Measurements from ENCODE around the gene ABRAXAS1.
"Not testable (repeated sequence)": the region's sequence is repeated elsewhere in the genome, so short reads cannot be mapped to it uniquely, and the experiment has no call there.

The ABRAXAS1 gene

DNA sequence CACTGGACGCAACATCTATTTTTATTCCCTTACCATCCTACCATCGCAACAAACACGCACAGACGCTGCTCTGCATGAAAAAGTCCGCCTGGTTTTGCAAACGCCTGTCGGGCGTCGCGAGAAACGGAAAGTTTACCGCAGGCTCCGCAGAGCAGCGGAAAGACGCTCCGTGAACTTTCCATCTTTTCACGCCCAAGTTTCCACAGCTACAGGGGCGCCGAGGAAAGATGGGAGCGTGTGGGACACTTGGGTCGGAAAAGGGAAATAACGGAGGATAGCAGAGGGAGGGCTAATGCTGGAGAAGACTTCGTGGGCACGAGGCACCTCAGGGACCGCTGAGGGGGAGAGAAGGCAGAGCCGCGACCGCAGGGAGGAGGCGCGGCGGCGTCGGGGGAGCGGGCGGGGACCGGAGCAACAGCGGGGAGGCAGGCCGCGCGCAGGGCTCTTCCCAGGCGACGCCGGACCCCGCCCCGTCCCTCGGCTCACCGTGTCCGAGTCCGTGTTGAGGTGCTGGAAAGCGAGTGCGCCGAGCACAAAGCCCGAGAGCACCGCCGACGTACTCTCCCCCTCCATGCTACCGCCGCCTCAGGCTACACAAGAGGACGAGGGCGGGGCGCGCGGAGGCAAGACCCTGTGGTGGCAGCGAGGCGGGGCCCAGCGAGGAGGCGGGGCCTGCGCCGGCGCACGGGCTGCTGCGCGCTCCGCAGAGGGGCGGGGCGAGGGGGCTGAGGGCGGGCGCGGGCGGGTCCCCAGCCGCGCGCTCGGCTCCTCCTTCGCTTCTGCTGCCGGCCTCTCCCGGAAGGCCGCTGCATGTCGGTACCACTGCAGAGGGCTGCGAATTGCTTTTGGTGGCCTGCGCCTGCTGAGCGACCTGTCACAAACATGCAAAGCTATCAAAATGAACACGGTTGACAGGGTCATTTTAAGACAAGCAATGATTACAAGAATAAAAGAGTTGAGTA lies at the start of gene ABRAXAS1:
TSS of gene ABRAXAS1 (minus strand) at position 601 of the 962 bp plus-strand sequence. CDS start at position 573, 28 bp downstream.
- DNase-seq = peak; percentile 93

GRCh38 chr4:83527671-83528070 lies 42.8 kb upstream of the ABRAXAS1 start:
- DNase-seq = no peak

DNA sequence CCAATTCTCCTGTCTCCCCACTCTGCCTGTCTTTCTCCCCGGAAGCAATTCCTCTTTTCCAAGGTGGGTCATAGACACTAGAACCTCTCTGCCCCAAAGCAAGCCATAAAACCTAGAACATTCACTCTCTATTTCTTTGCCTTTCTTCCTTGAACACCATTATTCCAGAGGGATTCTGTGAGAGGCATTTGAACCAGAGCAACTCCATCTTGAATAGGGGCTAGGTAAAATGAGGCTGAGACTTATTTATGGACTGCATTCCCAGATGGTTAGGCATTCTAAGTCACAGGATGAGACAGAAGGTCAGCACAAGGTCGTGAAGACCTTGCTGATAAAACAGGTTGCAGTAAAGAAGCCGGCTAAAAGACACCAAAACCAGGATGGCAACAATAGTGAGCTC lies 37.3 kb upstream of the ABRAXAS1 start:
- DNase-seq = no peak

DNA sequence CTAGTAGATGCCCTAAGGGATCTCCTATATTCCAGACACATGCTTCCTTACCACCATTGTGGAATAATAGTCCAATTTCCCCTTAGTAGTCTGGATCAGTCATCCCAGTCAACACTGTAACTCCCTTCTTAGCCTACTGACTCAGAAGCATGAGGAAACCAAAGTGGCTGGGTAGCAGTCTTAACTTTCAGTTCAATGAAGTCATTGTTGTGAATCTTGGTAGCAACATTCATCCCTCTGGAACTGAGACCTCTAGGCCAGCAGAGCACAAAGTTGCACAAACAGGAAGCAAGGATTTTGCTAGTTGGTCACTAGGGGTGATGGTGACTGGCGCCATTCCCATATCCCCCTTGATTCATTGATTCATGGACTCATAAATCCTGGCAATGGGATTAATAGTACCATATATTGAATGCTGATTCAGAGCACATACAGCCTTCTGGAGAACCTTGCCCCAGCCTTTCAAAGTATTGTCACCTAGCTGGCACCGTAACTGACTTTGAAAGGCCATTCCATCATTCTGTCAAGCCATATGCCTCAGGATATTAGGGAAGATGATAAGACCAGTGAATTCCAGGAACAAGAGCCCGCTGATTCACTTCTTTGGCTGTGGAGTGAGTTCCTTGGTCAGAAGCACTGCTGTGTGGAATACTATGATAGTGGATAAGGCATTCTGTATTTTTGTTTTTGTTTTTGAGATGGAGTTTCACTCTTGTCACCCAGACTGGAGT lies 31.3 kb upstream of the ABRAXAS1 start:
- DNase-seq = peak; percentile 76

- DNase-seq = no peak
Measured at GRCh38 chr4:83510442-83510841, 25.5 kb upstream of the ABRAXAS1 start.

- DNase-seq = peak; percentile 57
Measured at GRCh38 chr4:83509156-83509585, 24.3 kb upstream of the ABRAXAS1 start.

- no peak for DNase-seq
Measured at GRCh38 chr4:83504996-83505395, 20.1 kb upstream of the ABRAXAS1 start.

GRCh38 chr4:83504503-83504902 lies 19.6 kb upstream of the ABRAXAS1 start:
- DNase-seq = no peak

- DNase-seq = no peak
Measured at GRCh38 chr4:83503974-83504373, 19.1 kb upstream of the ABRAXAS1 start.

DNA sequence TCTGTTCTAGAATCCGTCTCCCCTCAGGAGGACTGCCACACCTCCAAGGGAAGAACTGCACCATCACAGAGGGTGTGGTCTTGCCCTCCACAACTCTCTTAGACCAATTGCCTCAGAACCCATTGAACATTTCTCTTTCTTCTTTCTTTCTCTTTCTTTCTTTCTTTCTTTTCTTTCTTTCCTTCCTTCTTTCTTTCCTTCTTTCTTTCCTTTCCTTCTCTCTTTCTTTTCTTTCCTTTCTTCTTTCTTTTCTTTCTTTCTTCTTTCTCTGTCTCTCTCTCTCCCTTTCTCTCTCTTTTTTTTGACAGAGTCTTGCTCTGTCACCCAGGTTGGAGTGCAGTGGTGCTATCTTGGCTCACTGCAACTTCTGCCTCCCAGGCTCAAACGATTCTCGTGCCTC lies 16.8 kb upstream of the ABRAXAS1 start:
- not testable (repeated sequence) for DNase-seq

DNA sequence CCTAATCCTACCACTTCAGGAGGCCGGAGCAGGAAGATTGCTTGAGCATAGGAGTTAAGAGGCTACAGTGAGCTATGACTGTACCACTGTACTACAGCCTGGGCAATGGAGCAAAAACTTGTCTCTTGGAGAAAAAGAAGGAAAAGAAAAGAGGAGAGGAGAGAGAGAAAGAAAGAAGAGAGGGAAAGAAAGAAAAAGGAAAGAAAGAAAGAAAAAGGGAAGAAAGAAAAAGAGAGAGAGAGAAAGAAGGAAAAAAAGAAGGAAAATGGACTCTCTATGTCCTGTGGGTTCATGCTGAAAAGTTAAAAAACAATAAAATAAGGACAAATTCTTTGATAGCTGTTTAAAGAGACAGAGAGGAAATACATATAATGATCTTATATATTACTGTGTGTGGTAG lies 13.3 kb upstream of the ABRAXAS1 start:
- no peak for DNase-seq

DNA sequence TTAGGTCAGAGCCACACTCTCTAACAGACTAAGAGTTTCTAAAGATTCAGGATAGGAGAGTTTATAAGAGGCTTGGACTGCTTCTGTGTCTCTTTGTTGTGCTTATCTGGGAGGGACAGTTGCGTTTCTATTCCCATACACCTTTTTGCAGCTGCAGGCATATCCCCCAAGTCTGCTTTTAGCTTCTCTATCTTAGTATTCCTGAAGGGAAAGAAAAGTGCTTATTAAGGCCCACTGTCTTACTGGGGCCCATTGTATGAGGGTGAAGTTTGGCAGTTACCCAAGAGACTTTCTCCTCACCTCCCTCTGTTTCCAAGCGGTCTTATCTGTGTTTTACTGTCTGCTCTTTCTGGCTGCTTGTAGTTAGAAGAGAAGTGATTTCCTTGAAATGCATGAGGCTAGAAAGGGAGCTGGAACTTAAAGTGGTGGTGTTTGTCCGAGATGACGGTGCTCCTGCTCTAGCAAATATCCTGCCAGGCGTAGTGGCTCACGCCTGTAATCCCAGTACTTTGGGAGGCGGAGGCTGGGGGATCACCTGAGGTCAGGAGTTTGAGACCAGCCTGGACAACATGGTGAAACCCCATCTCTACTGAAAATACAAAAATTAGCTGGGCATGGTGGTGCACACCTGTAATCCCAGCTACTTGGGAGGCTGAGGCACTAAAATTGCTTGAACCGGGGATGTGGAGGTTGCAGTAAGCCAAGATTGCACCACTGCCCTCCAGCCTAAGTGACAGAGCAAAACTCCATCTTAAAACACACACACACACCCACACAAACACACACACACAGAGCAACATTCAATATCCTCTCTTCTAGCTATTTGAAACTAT lies 11.4 kb upstream of the ABRAXAS1 start:
- DNase-seq = not testable (repeated sequence)

DNA sequence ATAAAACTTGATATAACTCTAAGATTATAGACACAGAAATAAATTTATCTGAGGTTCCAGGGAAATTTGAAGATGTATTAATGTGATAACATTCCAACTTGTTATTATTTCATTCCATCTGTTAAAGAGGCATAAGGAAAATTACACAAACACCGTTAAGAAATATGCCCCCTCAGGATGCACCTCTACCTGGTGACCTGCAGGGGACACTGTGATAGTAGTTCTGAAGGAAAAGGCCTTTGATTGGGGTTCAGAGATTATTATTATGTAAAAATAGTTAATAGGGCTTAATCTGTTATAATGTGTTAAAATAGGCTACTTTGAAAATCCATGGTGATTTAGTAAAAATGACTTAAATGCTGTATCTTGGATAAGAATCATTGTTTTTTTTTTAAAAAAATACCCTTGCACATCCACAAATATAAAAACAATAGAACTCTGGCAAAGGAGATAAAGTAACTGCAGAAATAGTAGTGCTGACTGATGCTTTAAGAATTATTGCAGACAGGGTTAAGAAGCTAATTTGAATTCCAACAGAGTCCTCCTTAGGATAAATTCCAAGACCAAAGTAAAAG lies 6.1 kb upstream of the ABRAXAS1 start:
- DNase-seq = peak; percentile 31

- no peak for DNase-seq
Measured at GRCh38 chr4:83489711-83490326, 4.9 kb upstream of the ABRAXAS1 start.

DNA sequence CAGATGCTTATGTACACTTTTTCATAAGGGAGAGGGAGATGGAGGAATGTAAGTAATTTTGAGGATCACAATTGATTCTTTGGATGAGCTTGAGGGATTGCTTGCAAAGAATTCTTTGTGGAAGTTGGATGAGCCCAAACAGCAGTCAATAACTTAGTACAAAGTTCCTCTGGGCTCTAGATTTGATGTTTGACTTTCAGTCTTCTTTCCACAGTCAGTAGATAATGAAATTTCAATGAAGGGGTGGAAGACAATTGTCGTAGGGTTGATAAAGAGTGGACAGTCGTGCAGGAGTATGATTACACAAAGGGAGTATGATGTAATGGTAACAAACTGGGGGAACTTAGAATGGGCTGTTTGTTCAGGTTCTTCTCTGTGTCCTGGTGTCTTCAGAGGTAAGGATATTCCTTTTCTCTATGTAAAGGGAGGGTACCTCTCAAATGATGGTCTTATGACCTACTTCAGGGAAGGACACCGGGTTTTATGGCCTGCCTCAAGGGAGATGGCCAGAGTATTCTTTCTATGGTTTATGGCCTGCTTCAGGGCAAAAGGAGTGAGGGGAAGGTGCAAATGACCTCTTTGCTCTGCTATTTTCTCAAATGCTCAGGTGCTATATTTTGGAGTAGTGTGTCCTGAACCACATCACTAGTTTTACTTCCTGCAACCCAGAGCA lies 1.7 kb upstream of the ABRAXAS1 start:
- no peak for DNase-seq

DNA sequence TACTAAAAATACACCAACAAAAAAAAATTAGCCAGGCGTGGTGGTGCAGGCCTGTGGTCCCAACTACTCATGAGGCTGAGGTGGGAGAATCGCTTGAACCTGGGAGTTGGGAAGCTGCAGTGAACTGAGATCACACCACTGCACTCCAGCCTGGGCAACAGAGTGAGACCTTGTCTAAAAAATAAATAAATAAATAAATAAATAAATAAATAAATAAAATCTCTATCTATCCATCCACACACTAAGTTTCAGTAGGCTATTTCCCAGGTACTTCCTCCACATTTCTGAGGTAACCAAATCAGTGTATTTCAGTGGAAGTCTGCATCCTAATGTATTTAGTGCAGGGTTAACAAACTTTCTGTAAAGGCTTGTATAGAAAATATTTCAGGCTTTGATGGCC lies 10.9 kb downstream of the ABRAXAS1 start:
- DNase-seq = no peak

- DNase-seq = no peak
Measured at GRCh38 chr4:83473423-83473822, 11.5 kb downstream of the ABRAXAS1 start.

- no peak for DNase-seq
Measured at GRCh38 chr4:83456184-83456501, 28.8 kb downstream of the ABRAXAS1 start.

DNA sequence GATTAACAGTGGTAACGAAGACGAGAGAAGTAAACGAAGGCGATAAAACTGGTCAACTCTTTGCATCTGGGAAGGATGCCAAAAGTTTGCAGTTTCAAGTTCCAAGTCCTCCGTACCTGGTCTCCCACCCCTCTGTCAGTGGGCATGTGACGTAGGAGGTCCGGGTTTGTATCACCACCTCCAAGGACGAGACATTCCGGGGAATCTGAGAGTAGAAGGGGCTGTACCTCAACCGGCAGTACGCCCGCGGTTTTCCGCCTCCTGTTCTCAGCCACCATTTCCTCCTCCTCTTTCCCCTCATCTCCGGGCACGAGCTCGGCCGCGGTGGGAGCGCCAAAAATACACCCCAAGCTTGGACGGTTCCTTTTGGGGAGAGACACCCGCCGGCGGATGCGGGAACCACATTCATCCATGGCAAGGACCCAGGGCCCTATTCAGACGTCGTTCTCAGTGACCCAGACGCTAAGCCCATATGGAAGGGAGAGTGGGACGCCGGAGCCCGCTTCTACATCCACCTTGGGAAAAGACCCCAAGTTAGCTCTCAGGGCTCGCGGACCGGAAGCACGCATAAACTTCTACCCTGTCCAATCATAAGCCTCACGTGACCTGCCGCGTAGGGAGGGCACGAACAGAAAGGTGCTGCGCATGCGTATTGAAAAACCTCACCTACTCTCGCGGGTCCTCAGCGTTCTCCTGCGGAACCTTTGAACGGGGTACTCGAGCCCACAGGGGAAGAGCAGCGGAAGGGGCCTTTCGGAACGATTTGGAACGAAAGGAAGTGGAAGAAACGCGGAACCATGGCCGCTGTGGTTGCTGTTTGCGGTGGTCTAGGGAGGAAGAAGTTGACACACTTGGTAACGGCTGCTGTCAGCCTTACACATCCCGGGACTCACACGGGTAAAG lies 29.4 kb downstream of the ABRAXAS1 start, which contains the start of the genes HELQ and MRPS18C:
TSS of gene HELQ (minus strand) at position 543 of the 903 bp plus-strand sequence. CDS start at position 413, 130 bp downstream.
TSS of gene MRPS18C (plus strand) at position 778 of the 903 bp plus-strand sequence. CDS start at position 798, 20 bp downstream.
- DNase-seq = peak; percentile 99

DNA sequence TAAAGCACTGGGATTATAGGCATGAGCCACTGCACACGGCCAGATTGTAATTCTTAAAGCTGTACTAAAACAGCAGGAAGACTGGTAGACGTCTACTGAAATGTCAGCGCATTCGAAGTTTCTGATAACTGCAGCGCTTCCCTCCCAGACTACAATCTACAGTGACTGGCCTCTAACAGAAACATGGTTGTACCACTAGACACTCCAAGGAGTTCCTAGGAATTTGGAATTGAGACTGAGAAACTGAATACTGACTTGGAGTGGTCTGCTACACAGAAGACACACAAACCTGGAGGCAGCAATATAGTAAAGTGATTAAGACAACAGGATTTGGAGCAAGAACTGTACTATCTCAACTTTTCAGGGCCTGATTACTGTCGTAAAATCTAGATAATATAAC lies 30.2 kb downstream of the ABRAXAS1 start:
- DNase-seq = peak; percentile 6
